ENCODE results near the gene CST4. TPM values are rescaled to one million over a fixed set of nuclear protein-coding genes. Genes with fewer than 3 reads are reported as not detected.

Gene CST4
- total and polyA plus RNA-seq, 10 of the 15 experiments (the other 5 are each of a cell fraction or from before 2014, with no cell fraction given): not detected

GRCh38 chr20:23679133-23680092 is 9.4 kb downstream of the CST4 start:
- H2AFZ ChIP-seq (ENCODE audit: control insufficient read depth, low read depth, low read length): no peak overlapping the region
- no peaks in the 10 kb centered on the region for H3K79me2 ChIP-seq (ENCODE audit: control insufficient read depth, insufficient read depth, low read length)
- WGBS (ENCODE audit: insufficient coverage, insufficient replicate concordance, low lambda C conversion rate, missing lambda C conversion rate): 45% methylated on average over 7 of the region's 7 CpGs
- intact Hi-C loops (cut with micrococcal nuclease; ENCODE audit: unreplicated experiment) (no loop called here), in situ Hi-C loops (cut with MboI) (no loop called here)
- BruUV-seq (replicated peaks): no TSS peak
- H3K9ac ChIP-seq (ENCODE audit: control insufficient read depth, insufficient read depth, low read length): no peak overlapping the region
- ChIA-PET RAD21 (ENCODE audit: unreplicated experiment) (no interaction called here), CTCF (no interaction called here), POLR2A (no interaction called here), SMC1A (ENCODE audit: uncharacterized antibody, unreplicated experiment) (no interaction called here)
- no peak overlapping the region for H3K4me3 ChIP-seq
- no peak overlapping the region for H3K4me2 ChIP-seq (ENCODE audit: control insufficient read depth, insufficient read depth)
- no peaks in the 10 kb centered on the region for H3K4me1 ChIP-seq (ENCODE audit: control insufficient read depth, insufficient read depth, low read length)
- H3K27me3 ChIP-seq (replicated peaks in 1 of 2; ENCODE audit: control insufficient read depth in 2 of 2, insufficient read depth in 2 of 2, low read length in 1 of 2): no peaks in the 10 kb centered on the region
- DNase-seq (ENCODE audit: low read depth, low spot score): no peak
- ATAC-seq: no peak
- H3K9me3 ChIP-seq (replicated peaks; ENCODE audit: control insufficient read depth, insufficient read depth, low read length): no peaks in the 10 kb centered on the region
- no peak for FAIRE-seq
- no peaks in the 10 kb centered on the region for H4K20me1 ChIP-seq (ENCODE audit: control insufficient read depth, insufficient read depth)
- no peak overlapping the region for H3K27ac ChIP-seq (ENCODE audit: control insufficient read depth, insufficient read depth)
- H3K36me3 ChIP-seq (ENCODE audit: control insufficient read depth in 2 of 2, insufficient read depth in 2 of 2, low read length in 1 of 2): no peaks in the 10 kb centered on the region
- TF ChIP-seq BCL11A (IDR thresholded peaks at IDR 0.05; ENCODE audit: low read depth, low read length) (no peak), RAD21 (IDR thresholded peaks at IDR 0.05; ENCODE audit: insufficient read depth, low read depth, low read length) (no peak), ZNF24 (IDR thresholded peaks at IDR 0.05) (no peak), RBBP5 (conservative IDR thresholded peaks at IDR 0.05) (no peak), MEF2A (IDR thresholded peaks at IDR 0.05; ENCODE audit: insufficient read depth, low read depth, low read length) (no peak), E2F8 (IDR thresholded peaks at IDR 0.05; ENCODE audit: low read depth, partially characterized antibody) (no peak), SREBF2 (IDR thresholded peaks at IDR 0.05; ENCODE audit: low read length) (no peak), NFYA (IDR thresholded peaks at IDR 0.05; ENCODE audit: borderline replicate concordance, low read depth, low read length) (no peak), CUX1 (IDR thresholded peaks at IDR 0.05; ENCODE audit: insufficient replicate concordance, low read depth, low read length) (no peak), REST (IDR thresholded peaks at IDR 0.05; ENCODE audit: low read depth, low read length) (no peak), RUNX3 (IDR thresholded peaks at IDR 0.05; ENCODE audit: low read length) (no peak), FOXM1 (IDR thresholded peaks at IDR 0.05; ENCODE audit: low read depth, low read length) (no peak)

Measured in GM12878 (cell line).